ENCODE data around the gene VPS52. TPM values are rescaled to one million over a fixed set of nuclear protein-coding genes. Genes with fewer than 3 reads are reported as not detected.

VPS52 gene, protein sequence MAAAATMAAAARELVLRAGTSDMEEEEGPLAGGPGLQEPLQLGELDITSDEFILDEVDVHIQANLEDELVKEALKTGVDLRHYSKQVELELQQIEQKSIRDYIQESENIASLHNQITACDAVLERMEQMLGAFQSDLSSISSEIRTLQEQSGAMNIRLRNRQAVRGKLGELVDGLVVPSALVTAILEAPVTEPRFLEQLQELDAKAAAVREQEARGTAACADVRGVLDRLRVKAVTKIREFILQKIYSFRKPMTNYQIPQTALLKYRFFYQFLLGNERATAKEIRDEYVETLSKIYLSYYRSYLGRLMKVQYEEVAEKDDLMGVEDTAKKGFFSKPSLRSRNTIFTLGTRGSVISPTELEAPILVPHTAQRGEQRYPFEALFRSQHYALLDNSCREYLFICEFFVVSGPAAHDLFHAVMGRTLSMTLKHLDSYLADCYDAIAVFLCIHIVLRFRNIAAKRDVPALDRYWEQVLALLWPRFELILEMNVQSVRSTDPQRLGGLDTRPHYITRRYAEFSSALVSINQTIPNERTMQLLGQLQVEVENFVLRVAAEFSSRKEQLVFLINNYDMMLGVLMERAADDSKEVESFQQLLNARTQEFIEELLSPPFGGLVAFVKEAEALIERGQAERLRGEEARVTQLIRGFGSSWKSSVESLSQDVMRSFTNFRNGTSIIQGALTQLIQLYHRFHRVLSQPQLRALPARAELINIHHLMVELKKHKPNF
- 32.7 and 33.8 TPM in 2 replicates for total RNA-seq (2014; rRNA removed; shearing (Covaris generic))

DNA sequence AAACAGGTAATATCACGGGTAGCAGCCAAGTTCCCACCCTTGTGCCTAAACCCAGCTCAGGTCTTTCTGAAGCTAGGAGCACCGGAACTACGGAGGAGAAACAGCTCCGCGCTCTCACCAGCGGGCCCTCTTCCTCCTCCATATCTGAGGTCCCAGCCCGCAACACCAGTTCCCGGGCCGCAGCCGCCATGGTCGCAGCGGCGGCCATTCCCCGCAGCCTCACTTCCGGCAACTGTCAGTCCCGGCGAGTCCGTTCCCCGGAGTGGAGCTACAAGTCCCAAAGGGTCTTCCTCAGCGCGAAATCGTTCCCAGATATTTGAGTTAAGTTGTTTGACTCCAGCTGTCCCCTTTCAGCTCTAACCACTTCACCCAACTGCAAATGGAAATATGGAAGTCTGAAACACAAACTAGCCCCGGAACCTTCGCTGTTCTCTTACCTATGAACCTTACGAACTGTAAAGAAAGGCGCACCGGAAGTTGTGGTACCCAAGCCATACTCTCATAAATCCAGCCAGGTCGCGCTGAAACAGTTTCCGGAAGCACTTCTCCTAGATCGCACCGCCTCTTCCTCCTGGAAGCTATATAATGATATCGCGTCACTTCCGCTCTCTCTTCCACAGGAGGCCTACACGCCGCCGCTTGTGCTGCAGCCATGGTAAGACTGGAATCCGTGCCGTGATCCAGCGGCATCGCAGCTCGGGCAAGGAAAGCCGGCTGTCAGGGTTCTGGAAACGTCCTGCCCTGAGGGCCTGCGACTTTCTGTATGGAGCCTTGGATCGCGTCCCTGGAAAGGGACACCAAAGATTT, at the start of gene VPS52, which contains the start of gene RPS18:
Gene VPS52 (minus strand): TSS at position 409 of the 807 bp plus-strand sequence. CDS start 201 bp downstream, at position 208.
Gene RPS18 (plus strand): TSS at position 608 of the 807 bp plus-strand sequence. CDS start 45 bp downstream, at position 653.
- Histone ChIP-seq H3K4me1 (peaks cover 7% of the 10 kb centered on the region), H3K27me3 (no peaks in the 10 kb centered on the region), H3K9me3 (replicated peaks) (no peaks in the 10 kb centered on the region), H3K27ac (peak within 1 kb of the TSS; percentile 84), H3K4me3 (peak within 1 kb of the TSS; percentile 72), H3K36me3 (peaks cover 45% of the 10 kb centered on the region)
- peak; percentile 96 to 99 for DNase-seq

DNA sequence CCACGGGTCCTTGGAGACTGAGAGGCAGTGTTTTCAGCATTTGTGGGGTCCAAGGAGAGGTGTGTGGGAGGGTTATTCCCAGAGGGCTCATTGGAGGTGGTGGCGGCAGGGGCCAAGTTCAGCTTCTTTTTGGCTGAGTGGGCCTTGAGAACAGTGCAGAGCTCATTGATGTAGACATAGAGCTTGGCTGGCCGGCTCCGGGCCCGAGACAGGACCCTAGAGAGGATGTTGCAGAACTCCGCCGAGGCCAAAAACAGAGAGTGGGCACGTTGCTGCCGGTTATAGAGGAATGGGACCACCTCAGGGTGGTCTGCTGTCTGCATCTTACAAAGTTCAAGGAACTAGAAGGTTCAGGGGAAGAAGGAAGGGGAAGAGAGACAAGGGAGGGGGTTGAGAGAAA, 49.6 kb upstream of the VPS52 start:
- Histone ChIP-seq H3K4me1 (peaks cover 13% of the 10 kb centered on the region), H3K36me3 (peaks cover 27% of the 10 kb centered on the region), H3K27ac (no peak overlapping the region), H3K4me3 (no peak overlapping the region), H3K27me3 (no peaks in the 10 kb centered on the region), H3K9me3 (replicated peaks) (no peaks in the 10 kb centered on the region)
- no peak for DNase-seq

DNA sequence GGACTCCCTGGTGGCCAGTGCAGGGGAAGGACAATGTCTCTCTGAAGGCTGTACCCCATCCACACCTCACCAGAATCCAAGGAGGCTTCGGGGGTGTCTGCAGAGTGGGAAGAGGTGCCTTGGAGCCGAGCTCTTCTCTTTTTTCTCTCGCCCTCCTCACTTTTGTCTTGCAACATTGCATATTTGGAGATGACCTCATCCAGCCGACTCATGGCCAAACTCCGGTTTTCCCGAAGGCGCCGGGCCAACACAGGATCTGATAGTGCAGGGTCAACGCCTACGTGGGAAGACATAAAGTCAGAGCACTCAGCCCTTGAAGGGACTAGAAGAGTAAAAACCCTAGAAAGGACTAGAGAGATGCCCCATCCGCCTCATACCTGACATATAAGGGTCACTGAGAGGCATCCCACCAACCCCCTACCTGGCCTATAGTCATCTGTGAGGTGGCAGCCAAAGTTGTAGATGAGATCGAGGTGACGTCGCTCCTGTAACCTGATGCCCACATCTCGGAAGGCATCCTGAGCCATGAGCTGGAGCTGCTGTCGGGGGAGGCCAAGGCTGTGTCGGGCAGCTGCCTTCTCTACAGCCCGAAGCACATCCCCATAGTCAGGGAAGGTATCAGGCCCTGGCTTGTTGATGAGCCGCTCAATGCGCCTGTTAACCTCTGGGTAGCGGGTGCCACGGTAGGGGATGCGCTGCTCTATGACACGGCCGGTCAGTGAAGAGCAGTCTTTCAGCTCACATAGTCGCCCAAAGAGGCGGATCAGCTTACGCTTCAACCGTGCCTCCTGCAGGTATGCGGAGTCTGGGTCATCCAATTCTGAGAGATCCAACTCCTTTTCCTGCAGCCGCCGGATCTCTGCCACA, 48.9 kb upstream of the VPS52 start:
- Histone ChIP-seq H3K4me3 (no peak overlapping the region), H3K9me3 (replicated peaks) (no peaks in the 10 kb centered on the region), H3K27me3 (no peaks in the 10 kb centered on the region), H3K36me3 (peaks cover 27% of the 10 kb centered on the region), H3K27ac (no peak overlapping the region), H3K4me1 (peaks cover 13% of the 10 kb centered on the region)
- no peak for DNase-seq

DNA sequence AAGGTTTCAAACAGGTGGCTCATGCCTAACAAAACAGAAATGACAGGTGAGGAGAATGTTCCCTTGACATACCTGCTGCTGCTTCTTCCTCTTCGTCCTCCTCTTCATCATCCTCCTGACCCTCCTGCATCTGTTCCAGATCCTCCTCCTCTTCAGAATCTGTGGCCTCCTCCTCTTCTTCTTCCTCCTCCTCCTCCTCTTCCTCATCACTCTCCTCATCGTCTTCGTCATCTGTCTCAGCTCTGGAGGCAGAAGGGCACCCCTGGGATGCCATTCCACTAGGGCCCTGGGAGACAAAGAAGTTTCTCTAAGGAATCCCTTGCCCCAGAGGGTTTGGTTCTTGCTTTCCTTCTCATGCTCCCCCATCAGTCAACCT, 48.3 kb upstream of the VPS52 start:
- DNase-seq: no peak
- Histone ChIP-seq H3K36me3 (peaks cover 27% of the 10 kb centered on the region), H3K4me1 (peaks cover 13% of the 10 kb centered on the region), H3K9me3 (replicated peaks) (no peaks in the 10 kb centered on the region), H3K4me3 (no peak overlapping the region), H3K27me3 (no peaks in the 10 kb centered on the region), H3K27ac (no peak overlapping the region)

DNA sequence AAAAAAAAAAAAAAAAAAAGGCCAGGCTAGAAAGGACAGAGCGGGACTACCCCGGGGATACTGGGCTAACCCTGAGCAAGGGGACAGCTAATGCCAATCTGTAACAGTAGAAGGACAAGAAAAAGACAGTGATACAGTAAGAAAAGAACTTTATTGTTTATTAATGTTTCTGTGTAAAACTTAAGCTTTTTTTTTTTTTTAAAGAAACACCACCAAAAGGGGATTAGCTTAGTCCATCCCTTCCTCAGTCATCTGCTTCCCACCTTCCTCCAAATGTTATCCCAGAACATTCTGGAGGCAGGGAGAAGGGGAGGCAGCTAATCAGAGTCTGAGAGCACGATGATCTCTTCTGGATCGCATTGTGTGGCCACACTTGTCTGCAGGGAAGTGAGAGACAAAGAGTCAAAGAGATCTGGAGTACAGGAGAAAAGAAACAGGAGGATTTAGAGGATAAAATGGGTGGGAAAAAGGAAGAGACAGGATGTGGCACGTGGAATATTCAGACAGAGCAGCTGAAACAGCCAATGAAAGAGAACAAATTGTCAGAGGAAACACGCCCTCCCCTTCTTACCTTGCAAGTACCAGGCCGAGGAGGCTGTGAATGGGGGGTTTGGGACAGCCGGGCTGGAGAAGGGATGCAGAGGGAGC, 46.9 kb upstream of the VPS52 start:
- no peak for DNase-seq
- peak overlapping the region; percentile 72 for H3K4me3 ChIP-seq
- no peaks in the 10 kb centered on the region for H3K27me3 ChIP-seq
- H3K9me3 ChIP-seq (replicated peaks): no peaks in the 10 kb centered on the region
- H3K4me1 ChIP-seq: peaks cover 7% of the 10 kb centered on the region
- no peak overlapping the region for H3K27ac ChIP-seq
- H3K36me3 ChIP-seq: peaks cover 27% of the 10 kb centered on the region

DNA sequence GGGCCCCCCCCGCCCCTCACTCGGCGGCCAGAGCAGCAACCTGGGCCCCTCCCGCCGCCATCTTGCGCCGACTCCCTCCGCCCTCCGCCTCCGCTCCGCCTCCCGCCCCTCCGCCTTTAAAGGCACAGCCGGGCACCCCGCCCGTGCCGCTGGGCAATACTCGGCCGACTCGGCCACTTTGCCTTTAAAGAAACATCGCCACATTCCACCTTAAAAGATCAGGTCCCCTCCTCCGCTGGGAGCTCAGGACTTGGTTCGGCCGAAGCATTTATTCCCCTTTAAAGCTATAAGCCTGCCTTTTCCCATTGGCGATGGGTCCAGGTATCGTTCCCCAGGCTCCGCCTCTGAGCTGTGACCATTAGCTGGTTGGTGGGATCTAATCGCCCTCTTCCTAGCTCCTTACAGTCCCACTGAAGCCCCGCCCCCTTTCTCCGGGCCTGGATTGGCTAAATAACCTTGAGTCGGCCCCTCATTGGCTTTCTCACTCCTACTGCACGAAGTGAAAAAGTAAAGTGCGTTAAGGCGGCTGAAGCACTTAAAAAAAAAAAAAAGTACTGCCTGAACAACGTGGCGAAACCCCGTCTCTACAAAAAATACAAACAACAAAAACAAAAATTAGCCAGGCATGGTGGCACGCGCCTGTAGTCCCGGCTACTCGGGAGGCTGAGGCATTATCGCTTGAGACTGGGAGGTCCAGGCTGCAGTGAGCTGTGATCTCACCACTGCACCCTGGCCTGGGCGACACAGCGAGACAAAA, 46.2 kb upstream of the VPS52 start, which contains the start of gene ZBTB22:
Gene ZBTB22 (minus strand): TSS at position 76 of the 757 bp plus-strand sequence. CDS start 828 bp downstream, outside the sequence.
- peaks cover 7% of the 10 kb centered on the region for H3K4me1 ChIP-seq
- H3K4me3 ChIP-seq: peak within 1 kb of the TSS; percentile 72
- H3K36me3 ChIP-seq: peaks cover 27% of the 10 kb centered on the region
- peak; percentile 99 for DNase-seq
- H3K27ac ChIP-seq: peak within 1 kb of the TSS; percentile 42
- H3K27me3 ChIP-seq: no peaks in the 10 kb centered on the region
- no peaks in the 10 kb centered on the region for H3K9me3 ChIP-seq (replicated peaks)

DNA sequence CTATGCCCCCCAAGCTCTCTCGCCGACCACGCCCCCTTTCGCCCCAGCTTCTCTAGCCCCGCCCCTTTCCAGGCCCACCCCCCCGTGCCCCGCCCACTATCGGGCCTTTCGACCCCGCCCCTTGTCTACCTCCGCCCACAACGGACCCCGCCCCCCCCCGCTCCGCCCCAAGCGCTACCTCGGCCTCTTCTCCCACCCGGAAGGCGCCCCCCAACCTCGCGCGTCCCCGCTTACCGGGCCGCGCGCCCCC, 45.7 kb upstream of the VPS52 start:
- H3K36me3 ChIP-seq: peaks cover 27% of the 10 kb centered on the region
- DNase-seq: no peak
- H3K27me3 ChIP-seq: no peaks in the 10 kb centered on the region
- H3K27ac ChIP-seq: no peak overlapping the region
- H3K9me3 ChIP-seq (replicated peaks): no peaks in the 10 kb centered on the region
- H3K4me1 ChIP-seq: peaks cover 7% of the 10 kb centered on the region
- H3K4me3 ChIP-seq: peak overlapping the region; percentile 51

DNA sequence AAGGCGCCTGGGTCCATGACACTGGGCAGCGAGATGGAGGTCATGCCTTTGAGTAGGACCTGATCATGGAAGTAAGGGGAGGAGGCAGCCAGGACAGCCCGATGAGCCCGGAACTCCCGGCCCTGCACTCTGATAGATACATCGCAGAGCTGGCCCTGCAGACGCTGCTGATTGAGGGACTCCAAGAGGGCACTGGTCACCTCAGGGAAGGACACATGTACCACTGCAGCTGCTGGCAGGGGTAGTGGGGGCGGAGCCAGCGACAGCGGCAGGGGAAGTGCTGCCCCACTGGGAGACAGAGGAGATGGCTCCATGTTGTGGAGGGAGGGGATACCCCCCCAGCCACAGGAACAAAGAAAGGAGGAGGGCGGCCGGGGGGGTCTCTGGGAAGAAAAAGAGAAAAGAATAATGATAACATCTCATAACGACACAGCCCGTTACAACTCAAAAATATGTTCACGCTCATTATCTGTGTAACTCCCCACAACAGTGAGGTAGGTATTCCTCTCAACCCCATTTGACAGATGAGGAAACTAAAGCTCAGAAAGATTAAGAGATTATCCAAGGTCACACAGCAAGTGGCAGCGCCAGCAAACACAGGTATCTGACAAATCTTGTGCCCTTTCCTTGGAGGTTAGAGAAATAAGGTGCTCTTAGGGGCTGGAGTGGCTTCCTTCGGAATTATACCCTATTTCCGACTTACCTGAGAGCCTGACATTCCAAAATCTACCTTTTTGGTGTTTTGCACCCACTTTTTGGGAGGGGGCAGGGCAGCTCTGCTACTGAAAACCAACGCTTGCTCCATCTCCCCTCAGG, 45.1 kb upstream of the VPS52 start:
- peak in 1 of 2 experiments; percentile 24 for DNase-seq
- Histone ChIP-seq H3K27me3 (no peaks in the 10 kb centered on the region), H3K36me3 (peaks cover 27% of the 10 kb centered on the region), H3K4me1 (peaks cover 7% of the 10 kb centered on the region), H3K4me3 (peak overlapping the region; percentile 51), H3K27ac (no peak overlapping the region), H3K9me3 (replicated peaks) (no peaks in the 10 kb centered on the region)

DNA sequence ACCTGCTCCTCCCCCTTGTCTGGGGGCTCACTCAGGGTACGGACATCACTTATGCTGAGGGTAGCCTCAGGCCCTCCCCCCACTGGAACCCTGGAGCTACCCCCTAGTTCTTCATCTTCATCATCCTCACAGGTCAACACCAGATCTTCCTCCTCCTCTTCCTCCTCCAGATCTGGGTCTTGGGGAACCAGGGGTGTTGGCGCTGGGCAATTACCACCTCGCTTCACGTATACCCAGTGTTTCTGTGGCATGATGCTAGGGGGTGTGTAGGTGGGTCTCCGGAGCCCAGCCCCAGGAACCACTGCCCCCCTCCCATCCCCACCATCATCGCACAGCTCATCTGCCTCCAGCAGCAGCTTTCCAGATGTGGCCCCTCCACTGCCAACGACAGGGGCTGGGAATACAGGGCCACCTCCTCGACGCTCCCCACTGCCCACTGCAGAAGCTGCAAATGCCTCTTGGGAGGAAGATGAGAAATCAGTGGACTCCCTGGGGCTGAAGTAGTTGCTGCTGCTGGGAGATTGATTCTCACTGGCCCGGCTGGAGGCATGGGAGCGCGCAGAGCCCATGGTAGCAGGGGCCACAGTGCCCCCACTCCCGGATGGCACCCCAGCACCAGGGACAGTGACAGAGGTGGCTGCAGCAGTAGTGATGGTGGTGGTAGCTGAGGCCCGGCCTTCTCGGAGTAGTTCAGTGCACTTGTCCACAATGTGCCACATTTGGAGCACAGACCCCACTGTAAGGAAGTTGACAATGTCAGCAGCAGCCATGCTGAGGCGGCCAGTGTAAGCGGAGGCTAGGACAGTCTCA, 44.3 kb upstream of the VPS52 start:
- Histone ChIP-seq H3K27ac (no peak overlapping the region), H3K36me3 (peaks cover 26% of the 10 kb centered on the region), H3K4me3 (no peak overlapping the region), H3K27me3 (no peaks in the 10 kb centered on the region), H3K9me3 (replicated peaks) (no peaks in the 10 kb centered on the region), H3K4me1 (peaks cover 7% of the 10 kb centered on the region)
- no peak for DNase-seq

DNA sequence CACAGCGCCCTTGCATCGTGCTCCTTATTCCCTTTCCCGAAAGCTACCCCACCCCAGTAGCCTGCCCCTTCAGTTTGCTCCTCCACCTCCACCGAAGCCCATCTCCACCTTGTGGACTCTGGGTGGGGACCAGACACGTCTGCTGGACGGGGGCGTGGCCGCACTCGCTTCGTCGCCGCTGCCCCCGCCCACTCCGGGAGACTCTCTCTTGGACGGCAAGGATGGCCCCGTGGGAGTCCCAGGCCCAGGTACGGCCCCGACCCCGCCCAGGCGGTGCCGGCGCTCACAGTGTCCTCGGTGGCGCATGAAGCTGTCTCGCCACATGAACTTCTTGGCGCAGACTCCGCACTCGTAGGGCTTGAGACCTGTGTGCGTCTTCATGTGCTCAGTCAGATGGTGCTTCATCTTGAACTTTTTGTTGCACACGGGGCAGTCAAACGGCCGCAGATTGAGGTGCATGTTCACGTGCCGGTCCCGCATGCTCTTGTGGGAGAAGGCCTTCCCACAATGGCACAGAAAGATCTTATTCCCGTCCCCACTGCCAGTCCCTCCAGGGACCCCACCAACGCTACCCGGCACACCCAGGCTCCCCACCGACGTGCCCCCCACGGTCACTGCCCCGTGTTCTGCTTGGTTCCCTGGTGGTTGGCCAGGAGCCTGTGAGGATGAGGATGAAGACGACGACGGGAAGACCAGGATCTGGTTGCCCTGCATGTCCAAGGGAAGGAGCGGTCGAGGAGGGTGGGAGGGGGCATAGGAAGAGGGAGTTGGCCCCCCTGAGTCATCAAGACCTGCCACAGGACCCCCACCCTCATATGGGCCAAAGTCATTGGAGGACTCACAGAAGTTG, 43.5 kb upstream of the VPS52 start:
- no peak for DNase-seq
- Histone ChIP-seq H3K36me3 (peaks cover 17% of the 10 kb centered on the region), H3K27me3 (no peaks in the 10 kb centered on the region), H3K4me3 (peak overlapping the region; percentile 74; the same call in 1 of the 2 replicates), H3K9me3 (replicated peaks) (no peaks in the 10 kb centered on the region), H3K4me1 (peaks cover 7% of the 10 kb centered on the region), H3K27ac (no peak overlapping the region)

DNA sequence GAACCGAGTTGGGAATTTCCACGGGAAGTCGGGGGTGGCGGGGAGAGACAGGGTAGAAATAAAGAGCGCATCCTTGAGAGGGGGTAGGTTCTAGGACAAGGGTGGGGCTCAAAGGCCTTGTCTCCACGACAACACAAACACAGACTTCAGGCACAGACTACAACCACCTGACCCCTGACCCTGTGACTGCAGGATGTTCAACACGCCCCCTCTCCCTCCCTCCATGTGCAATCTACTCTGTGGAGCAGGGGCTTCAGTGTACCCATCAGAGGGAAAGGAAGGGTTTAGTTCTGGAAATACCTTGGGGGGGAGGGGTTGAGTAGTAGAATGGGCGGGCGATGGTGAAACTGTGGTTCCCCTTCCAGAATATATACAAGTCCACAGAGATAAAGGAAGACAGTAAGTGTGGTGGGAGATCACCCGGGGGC, 42.9 kb upstream of the VPS52 start:
- H3K9me3 ChIP-seq (replicated peaks): no peaks in the 10 kb centered on the region
- no peaks in the 10 kb centered on the region for H3K27me3 ChIP-seq
- peaks cover 11% of the 10 kb centered on the region for H3K36me3 ChIP-seq
- peak overlapping the region; percentile 74 for H3K4me3 ChIP-seq
- H3K27ac ChIP-seq: no peak overlapping the region
- peaks cover 7% of the 10 kb centered on the region for H3K4me1 ChIP-seq
- DNase-seq: peak in 1 of 2 experiments; percentile 28

All from SJCRH30 (cell line).